Esophagus muscularis mucosa (tissue), 4 donors: ENCODE results near the gene PSAP.

ENCODE experiments used
- CTCF ChIP-seq, 3 experiments: fragments of 200-600 bp in 2 of 3; fragments of 450-650 bp in 1 of 3; sonication (generic) in 2 of 3; IDR thresholded peaks; one replicate each; pipeline ENCODE4 v1.5.1; 2017 to 2019; ENCODE audit warnings: antibody characterized with exemption in 3 of 3, mild to moderate bottlenecking in 2 of 3, moderate library complexity in 1 of 3
- EP300 ChIP-seq: sonication (generic); formaldehyde crosslinking; IDR thresholded peaks from one replicate; pipeline ENCODE4 v1.6.1; 2017; ENCODE audit warnings: antibody characterized with exemption
- POLR2A ChIP-seq: fragments of 450-650 bp; IDR thresholded peaks from one replicate; pipeline ENCODE4 v1.6.1; 2017; ENCODE audit warnings: antibody characterized with exemption, moderate library complexity, mild to moderate bottlenecking, low read depth

GRCh38 chr10:71863203-71863602 is 12.2 kb upstream of the PSAP start:
- no peak for TF ChIP-seq EP300
- TF ChIP-seq CTCF (IDR thresholded peaks at IDR 0.05): no peak
- TF ChIP-seq POLR2A: no peak
